GM12873 (cell line): ENCODE measurements around the gene GNAZ.

Source experiments
- TF ChIP-seq, protein P1 (sequence below): IDR thresholded peaks from 2 replicates; pipeline ENCODE4 v1.5.1; 2012; ENCODE audit warnings: low read depth, mild to moderate bottlenecking, moderate library complexity, low read length, control low read depth; ENCODE audit not compliant: insufficient read depth; ENCODE audit errors: missing control alignments

The GNAZ gene

GRCh38 chr22:23070418-23071229 is at the start of gene GNAZ:
Gene GNAZ (plus strand): TSS chr22:23070519. CDS start chr22:23095696, 25,177 bp downstream.
- TF ChIP-seq, protein P1, sequence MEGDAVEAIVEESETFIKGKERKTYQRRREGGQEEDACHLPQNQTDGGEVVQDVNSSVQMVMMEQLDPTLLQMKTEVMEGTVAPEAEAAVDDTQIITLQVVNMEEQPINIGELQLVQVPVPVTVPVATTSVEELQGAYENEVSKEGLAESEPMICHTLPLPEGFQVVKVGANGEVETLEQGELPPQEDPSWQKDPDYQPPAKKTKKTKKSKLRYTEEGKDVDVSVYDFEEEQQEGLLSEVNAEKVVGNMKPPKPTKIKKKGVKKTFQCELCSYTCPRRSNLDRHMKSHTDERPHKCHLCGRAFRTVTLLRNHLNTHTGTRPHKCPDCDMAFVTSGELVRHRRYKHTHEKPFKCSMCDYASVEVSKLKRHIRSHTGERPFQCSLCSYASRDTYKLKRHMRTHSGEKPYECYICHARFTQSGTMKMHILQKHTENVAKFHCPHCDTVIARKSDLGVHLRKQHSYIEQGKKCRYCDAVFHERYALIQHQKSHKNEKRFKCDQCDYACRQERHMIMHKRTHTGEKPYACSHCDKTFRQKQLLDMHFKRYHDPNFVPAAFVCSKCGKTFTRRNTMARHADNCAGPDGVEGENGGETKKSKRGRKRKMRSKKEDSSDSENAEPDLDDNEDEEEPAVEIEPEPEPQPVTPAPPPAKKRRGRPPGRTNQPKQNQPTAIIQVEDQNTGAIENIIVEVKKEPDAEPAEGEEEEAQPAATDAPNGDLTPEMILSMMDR, result no peak

- TF ChIP-seq, protein P1, result no peak
Observed at GRCh38 chr22:23020659-23021293, 49.5 kb upstream of the GNAZ start.

DNA sequence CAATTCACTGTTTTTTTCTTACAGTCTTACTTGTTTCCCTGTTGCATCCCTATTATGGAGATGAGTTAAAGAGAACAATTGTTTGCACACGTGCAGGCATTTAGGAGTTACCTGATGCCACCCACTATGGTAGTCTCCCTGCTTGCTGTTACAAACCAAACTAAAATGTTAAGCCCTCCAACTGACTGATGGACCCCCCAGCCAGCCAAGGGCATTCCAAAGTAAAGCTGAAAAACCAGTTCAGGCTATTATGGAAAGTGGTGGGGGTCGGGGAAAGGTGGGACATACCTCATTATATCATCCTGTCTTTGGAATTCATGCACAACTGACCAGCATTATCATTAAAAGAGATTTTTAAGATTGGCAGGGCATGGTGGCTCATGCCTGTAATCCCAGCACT is 47.0 kb upstream of the GNAZ start:
- TF ChIP-seq, protein P1, result no peak

- TF ChIP-seq, protein P1, result no peak
Observed at GRCh38 chr22:23026777-23027176, 43.5 kb upstream of the GNAZ start.

DNA sequence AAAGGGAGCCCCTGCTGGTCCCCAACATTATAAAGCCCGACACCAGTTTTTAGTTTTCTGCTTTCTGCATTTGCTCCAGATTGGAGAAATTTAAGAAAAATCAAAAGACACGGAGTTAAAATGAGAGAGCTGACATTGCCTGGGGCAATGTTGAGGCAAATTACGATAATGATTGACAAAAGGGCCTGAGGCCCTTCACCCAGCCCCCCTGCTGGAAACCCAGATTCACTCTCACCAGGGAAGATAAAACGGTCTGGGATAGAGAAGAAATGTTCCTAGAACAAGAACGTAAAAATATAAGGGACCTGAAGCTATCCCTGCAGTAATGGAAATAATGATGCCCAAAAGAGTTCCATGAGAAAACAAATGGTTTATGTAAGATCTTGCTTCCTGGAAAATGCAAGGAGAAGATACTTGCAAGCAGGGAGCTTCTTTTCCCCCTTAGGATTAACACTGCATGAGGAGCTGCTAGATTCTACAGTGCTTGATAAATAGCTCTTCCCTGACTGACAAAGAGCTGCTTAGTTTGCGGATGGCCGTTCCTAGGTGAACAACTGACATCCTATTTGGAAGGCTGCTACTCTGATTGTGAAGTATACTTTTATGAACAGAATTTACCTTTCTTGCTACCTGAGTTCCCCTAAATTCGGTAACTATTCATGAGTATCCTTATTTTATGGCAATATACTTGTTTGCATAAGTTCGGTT is 40.6 kb upstream of the GNAZ start:
- TF ChIP-seq, protein P1, result no peak

DNA sequence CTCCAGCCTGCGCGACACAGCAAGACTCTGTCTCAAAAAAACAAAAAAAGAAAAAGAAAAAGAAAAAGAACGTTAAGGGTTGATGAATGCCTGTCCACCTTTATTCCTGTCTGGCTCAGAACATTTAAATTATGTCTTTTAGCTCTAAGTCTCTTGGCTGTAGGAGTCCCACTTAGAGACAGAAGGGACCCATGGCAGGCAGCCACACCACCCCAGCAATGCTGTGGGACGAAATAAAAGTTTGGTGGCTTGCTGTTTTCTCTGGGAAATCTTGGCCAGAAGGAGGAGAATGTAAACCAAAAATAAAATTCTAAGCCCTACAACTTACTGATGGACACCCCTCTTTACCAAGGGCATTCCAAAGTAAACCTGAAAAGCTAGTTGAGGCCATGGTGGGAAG is 38.9 kb upstream of the GNAZ start:
- TF ChIP-seq, protein P1, result no peak

DNA sequence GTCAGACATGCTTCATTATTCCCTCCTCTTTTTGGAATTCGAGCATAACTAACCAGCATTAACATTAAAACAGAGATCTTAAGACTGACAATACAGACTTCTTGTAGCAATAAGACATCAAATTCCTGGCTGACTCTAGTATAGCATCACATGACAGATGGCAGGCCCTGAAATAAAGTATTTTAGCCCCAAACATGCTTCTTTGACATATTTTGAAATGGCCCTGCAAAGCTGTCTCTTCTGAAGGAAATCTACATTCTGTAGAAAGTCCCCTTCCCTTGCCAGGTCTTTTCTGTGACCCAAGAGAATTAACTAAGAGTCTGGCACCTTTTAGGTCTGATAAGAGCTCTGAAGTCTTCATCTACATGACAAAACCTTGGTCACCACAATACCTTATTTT is 38.5 kb upstream of the GNAZ start:
- TF ChIP-seq, protein P1, result no peak
